ENCODE measurements around the gene BCL2L11.
A peak's percentile ranks its signal among the peaks of the same experiment; 100 is the strongest.
"Not testable (repeated sequence)": the region's sequence is repeated elsewhere in the genome, so short reads cannot be mapped to it uniquely, and the experiment has no call there.

The BCL2L11 gene, protein sequence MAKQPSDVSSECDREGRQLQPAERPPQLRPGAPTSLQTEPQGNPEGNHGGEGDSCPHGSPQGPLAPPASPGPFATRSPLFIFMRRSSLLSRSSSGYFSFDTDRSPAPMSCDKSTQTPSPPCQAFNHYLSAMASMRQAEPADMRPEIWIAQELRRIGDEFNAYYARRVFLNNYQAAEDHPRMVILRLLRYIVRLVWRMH

DNA sequence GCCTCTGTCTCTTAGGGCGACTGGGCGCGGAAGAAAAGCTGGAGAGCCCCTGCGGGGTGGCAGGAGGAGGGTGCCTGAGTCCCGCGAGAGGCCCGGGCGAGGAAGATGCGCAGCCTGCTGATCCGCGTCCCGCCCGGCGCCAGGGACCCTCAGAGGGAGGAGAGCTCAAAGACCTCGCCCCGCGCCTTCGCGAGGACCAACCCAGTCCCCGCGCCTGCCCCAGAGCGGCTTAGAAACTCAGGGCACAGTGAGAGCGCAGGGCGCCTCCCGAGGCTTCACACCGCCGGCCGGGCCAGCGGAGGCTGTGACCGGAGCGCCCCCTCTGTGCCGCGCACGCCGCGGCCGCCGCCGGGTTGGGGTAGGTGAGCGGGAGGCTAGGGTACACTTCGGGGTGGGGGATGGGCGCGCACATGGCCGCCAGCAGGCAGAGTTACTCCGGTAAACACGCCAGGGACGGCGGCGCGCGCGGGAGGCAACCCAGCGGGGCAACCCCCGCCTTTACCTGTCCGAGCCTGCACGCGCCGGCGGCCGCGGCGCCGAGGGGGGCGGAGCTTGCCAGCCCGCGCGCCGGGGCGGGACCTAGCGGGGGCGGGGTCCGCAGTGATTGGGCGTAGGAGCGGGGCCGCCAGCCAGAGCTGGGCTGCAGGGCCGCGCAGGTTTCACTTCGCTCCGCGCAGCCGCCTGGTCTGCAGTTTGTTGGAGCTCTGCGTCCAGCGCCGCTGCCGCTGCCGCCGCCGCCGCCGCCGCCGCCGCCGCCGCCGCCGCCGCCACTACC is at the start of gene BCL2L11:
BCL2L11 (plus strand) TSS at position 662 of the 775 bp plus-strand sequence. CDS start 2,832 bp downstream, outside the sequence.
- DNase-seq (ENCODE audit: extremely low read depth in 1 of 2, low read depth in 1 of 2): peak; percentile 65 to 83

DNA sequence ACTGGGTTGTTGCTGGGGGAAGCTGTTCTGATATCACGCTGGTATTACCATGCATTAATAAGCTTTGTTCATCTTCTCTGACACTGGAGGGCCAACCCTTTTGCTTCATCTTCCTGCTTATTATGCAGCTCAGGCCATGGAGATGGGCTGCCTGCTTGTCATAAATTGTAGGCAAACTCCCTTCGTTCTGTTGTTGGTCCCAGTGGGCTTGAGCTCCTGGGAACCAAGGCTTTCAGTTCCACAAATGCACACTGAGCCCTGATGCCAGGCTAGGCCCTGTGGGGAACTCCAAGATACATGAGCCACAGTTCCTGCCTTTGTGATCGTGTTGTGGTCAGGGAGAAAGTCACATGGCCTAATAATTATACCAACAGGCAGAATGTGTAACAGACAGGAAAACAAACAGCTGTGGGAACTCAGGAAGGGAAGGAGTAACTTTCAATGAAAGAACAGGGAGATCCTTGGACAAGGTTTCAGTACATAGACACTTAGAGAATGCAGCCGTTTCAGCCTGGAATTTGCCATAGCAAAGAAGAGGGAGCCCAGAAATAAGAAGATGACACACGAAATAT is 49.0 kb upstream of the BCL2L11 start:
- no peak for DNase-seq (ENCODE audit: extremely low read depth in 1 of 2, low read depth in 1 of 2)

DNA sequence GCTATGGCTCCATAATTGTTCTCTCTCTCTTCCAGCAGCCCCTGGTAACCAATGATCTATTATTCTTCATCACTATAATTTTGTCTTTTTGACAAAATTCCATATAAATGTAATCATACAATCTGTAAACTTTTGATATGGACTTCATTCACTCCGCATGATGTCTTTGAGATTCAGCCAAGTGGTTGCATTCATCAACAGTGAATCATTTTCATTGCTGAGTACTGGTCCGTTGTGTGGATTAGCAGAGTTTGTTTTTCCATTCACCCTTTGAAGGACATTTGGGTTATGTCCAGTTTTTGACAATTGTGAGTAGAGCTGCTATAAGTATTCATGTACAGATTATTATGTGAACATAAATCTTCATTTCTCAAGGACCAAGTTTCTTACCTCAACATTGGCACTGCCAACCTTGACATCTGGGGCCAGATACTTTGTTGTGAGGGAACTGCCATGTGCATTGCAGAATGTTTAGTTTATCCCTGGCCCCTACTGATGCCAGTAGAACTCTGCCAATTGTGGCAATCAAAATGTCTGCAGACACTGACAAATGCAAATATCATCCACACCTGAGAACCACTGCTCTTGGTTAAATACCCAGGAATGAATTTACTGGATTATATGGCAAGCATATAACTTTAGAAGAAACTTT is 48.4 kb upstream of the BCL2L11 start:
- DNase-seq (ENCODE audit: extremely low read depth in 1 of 2, low read depth in 1 of 2): no peak

DNA sequence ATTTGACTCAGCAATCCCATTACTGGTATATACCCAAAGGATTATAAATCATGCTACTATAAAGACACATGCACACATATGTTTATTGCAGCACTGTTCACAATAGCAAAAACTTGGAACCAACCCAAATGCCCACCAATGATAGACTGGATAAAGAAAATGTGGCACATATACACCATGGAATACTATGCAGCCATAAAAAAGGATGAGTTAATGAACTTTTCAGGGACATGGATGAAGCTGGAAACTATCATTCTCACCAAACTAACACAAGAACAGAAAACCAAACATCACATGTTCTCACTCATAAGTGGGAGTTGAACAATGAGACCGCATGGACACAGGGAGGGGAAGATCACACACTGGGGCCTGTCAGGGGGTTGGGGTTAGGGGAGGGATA is 38.1 kb upstream of the BCL2L11 start:
- not testable (repeated sequence) for DNase-seq (ENCODE audit: extremely low read depth in 1 of 2, low read depth in 1 of 2)

DNA sequence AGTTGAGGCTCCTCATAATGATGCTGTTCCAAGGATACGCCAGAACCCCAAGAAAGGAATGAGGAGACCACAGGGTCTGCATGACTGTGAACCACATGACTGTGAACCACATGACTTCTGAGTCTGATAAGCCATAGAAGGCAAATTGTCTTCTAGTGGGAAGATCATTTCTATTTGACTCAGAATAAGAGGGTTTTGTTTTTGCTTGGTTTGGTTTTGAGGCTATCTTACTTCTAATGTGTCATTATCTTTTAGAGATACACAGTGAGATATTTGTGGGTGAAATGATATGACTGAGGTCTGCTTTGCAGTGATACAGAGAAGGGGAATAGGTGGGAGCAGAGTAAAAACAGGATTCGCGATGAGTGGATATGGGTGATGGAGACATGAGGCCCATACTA is 28.9 kb upstream of the BCL2L11 start:
- no peak for DNase-seq (ENCODE audit: extremely low read depth in 1 of 2, low read depth in 1 of 2)

DNA sequence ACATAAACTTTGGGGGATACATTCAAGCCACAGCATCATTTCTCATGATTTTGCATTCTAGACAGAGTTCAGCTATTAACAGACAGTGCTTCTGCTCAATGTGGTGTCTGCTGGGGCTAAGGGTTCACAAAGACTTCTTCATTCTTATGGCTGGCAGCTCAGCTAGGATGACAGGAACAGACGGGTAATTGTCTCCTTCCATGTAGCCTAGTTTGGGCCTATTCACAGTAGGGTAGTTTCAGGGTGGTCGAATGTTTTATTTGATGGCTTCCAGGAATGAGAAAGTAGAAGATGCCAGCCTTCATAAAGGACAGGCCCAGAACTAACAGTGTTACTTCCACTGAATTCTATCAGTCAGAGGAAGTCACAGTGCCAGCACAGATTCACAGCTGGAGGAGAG is 26.0 kb upstream of the BCL2L11 start:
- DNase-seq (ENCODE audit: extremely low read depth in 1 of 2, low read depth in 1 of 2): no peak

DNA sequence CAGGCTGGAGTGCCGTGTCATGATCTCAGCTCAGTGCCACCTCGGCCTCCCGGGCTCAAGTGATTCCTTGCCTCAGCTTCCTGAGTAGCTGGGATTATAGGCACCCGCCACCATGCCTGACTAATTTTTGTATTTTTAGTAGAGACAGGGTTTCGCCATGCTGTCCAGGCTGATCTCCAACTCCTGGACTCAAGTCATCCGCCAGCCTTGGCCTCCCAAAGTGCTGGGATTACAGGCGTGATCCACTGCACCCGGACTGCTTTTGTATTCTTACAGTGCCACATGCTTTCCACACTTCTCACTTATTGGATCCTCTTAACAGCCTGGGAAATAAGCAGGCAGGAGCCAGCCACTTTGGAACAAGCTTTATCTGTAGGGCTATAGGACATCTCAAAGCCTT is 25.3 kb upstream of the BCL2L11 start:
- DNase-seq (ENCODE audit: extremely low read depth in 1 of 2, low read depth in 1 of 2): no peak

DNA sequence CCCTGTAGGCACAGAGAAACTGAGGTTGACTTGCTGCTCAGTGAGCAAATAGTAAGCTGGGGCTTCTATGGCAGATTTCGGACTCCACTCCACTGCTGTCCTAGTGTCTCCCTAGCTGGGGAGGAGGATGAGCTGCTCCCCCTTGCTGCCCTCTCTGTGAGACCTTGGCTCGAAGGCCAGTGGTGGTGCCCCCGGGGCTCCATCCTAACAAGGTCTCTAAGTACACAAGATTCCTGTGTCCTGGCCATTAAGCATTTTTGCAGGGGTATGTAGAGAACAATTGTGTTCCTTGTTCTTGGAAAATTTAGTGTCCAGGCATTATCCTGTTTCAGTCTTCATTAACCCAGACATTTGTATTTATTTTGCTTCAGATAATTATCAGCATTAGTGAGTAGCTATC is 21.3 kb upstream of the BCL2L11 start:
- DNase-seq (ENCODE audit: extremely low read depth in 1 of 2, low read depth in 1 of 2): no peak

DNA sequence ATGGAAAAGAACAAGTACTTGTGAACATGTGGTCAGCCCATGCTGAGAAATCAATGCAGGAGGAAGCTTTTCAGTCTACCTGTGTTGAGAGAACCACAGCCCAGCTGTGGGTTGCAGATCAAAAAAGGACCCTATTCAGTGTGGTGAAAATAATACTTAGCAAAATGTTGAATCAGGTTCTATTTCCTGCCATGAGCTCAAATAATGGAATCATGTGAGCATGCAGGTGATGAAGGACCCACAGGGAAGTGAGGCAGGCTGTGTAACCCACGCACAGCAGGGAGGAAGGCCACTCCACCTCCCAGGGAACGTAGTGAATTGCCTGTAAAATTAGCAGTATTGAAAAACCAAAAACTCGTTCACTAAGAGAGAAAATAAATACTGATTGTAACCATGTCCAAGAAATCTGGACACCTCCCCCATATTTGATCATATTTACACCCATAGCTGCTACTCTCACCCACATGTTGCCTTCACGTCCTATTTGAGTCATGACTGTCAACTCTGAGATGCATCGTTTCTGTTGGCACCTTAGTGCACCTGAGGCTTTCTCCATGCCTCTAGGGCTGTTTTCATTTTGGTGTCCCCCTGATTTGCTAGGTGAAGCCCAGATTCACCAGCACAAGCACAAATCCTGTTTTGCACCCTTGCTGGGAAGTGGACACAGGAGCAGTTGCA is 20.5 kb upstream of the BCL2L11 start:
- no peak for DNase-seq (ENCODE audit: extremely low read depth in 1 of 2, low read depth in 1 of 2)

DNA sequence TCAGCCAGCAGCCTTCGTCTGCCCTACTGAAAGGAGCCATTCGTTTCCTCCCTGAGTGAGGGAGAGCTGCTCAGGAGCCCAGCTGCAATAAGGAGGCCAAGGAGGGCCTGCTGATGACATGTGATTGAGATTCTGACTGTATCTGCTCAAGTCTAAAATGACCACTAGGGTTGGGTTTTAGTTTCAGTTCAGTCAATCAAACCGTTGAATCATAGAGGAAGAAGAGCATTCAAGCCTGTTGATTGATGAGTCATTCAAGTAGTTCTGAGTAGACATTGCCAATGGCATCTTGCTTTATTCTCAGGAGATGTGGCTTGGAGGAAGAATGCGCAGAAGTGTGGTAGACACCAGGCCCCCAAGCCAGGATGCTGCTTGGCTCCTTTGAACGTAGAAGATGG is 19.9 kb upstream of the BCL2L11 start:
- no peak for DNase-seq (ENCODE audit: extremely low read depth in 1 of 2, low read depth in 1 of 2)

DNA sequence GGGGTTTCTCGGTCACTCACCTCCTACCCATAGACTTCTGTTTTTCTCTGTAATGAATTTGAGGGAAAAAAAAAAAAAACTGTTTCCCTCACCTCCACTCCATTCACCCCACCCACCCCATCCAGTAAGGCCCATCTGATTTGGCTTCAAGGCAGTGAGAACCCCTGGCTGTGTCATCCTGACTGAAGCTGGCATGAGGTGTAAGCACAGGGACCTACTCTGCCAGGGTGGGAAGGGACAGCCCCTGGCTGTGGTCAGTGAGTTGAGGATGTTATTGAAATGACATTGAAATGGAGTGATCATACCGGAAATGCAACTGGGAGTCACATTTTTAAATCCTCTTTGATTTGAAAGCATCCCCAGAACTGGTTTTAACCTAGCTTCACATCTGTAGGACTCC is 19.1 kb upstream of the BCL2L11 start:
- DNase-seq (ENCODE audit: extremely low read depth in 1 of 2, low read depth in 1 of 2): no peak

DNA sequence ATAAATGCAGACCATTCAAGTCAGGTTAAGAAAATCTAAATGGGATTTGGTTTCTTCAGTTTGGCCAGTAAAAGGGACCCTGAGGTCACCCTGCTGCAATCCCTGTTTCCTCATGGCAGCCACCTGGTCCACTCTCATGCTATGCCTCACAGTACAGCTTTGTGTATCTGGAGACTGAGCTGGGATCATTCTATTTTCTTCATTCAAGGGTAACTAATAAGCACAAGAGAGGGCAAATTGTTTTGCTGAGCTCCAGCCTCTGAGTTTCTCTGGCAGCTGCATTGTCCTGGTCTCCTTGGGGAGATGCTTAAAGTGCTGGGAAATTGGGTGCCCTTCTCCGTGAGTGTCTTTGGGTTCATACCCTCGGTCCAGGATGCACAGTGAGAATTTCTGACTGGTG is 18.5 kb upstream of the BCL2L11 start:
- no peak for DNase-seq (ENCODE audit: extremely low read depth in 1 of 2, low read depth in 1 of 2)

DNA sequence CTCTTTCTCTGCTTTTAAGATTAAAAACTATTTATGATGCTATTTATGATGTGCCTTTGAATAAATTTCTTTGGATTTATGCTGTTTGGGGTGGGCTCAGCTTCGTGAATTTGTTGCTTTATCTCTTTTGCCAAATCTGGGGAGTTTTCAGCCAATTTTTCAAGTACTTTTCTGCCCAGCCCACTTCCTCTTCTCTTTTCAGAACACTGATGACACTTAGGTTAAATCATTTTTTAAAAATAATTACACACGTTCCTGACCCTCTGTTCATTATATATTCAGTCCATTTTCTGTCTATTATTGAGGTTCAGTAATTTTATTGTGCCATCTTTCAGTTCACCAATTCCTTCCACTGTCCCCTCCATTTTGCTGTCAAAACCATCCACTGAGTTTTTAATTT is 14.8 kb upstream of the BCL2L11 start:
- no peak for DNase-seq (ENCODE audit: extremely low read depth in 1 of 2, low read depth in 1 of 2)

DNA sequence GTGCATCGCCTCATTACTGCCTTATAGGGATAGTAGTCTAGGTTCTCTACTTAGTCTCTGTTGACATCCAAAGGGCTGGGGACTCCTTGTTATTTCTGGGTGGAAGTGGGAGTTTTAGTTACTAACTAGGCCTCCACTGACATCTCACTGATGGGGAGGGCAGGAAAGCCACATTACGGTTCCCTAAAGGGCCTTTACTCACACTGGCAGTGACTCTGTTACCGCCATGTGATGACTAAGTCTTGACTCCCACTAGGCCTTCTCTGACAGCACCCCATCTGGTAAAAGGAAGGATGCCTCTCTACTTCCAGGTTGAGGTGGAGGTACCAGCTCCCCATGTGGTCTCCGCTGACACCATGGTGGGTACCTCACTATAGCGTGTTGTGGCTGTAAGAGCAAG is 14.0 kb upstream of the BCL2L11 start:
- no peak for DNase-seq (ENCODE audit: extremely low read depth in 1 of 2, low read depth in 1 of 2)

DNA sequence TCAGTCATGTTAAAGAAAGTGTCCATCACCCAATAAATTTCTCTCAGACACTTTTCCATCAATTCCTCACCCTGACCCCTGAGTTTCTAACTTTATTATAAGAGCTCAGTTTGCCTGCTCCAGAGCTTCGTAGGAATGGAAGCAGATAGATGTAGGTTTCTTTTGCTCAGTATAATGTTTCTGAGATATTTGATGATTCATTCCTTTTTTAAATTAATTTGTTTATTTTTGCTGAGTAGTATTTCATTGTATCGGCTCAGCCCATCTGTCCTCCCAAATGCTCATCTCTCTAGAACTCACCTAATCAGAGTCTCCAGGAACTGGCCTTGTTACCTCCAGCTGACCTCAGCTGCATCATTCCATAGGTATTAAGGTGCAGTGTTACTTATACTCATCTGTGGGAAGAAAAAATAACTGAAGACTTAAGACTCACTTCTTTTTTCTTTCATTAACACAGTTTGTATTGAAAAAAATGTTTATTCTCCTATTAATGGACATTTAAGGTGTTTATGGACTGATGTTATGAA is 11.9 kb upstream of the BCL2L11 start:
- DNase-seq (ENCODE audit: extremely low read depth in 1 of 2, low read depth in 1 of 2): no peak

DNA sequence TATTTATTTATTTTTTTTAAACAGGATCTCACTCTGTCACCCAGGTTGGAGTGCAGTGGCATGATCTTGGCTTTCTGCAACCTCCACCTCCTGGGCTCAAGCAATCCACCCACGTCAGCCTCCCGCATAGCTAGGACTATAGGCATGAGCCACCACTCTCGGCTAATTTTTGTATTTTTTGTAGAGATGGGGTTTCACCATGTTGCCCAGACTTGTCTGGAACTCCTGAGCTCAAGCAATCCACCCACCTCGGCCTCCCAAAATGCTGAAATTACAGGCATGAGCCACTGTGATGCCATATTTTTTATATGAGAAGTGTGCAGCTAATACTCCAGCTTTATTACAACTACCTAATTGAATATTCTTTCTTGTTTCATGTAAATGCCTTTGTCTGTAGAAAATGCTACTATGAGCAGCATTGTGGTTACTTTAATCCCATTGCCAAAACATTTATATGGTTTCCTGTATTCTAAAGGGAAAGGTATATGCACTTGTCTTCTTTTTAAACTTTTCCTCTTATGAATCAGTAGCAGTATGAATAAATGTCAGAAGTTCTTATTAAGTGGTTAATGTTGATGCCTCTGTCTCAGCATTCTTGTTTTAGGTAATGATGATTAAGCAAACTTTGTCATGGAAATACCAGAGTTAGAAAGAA is 9.5 kb upstream of the BCL2L11 start:
- no peak for DNase-seq (ENCODE audit: extremely low read depth in 1 of 2, low read depth in 1 of 2)

DNA sequence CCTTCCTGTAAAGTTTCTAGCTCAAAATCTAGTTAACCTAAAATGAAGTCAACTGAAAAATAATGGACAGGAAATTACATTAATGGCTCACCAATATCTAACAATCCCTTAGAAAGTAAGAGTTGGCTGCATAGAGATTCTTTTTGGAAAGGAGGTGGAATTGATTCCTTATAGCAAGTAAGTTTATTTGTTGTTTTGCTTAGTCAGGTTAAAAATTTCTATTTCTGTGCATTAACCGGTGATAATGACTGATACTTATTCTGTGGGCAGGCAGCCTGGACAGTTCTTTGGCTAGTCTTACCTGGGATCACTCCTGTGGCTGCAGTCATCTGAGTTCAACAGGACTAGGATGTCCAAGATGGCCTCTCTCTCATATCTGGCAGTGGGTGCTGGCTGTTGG is 6.9 kb upstream of the BCL2L11 start:
- no peak for DNase-seq (ENCODE audit: extremely low read depth in 1 of 2, low read depth in 1 of 2)

DNA sequence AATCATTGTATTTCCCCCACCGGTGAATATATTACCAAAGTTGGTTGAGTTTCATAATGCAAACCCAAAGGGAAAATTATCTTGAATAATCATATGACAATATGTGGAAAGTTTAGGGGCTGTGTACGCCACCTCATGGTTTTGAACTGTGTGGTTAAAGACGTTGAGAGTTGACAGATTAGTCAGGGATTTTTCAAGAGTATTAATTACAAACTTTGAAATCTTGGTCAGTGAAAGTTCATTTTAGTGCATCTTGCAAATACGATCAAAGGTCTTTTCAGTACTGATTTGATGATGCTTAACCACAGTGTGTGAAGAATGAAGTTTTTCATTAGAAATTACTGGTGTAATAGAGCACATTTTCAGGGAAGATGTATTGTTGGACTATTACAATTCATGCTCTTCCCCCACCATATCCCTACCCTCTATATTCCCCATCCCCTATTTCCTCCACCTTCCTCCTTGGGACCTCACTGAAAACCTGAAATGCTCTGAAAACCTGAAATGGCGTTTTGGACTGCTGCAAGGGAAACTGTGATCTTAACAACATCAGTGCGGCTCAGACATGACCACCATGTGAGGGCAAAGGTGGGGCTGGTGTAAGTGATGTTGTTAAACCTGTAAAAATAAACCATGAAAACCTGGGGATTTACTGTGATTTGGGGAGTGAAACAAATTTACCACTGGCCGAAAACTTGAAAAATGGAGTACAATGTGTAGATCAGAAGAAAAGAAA is 4.5 kb upstream of the BCL2L11 start:
- no peak for DNase-seq (ENCODE audit: extremely low read depth in 1 of 2, low read depth in 1 of 2)

DNA sequence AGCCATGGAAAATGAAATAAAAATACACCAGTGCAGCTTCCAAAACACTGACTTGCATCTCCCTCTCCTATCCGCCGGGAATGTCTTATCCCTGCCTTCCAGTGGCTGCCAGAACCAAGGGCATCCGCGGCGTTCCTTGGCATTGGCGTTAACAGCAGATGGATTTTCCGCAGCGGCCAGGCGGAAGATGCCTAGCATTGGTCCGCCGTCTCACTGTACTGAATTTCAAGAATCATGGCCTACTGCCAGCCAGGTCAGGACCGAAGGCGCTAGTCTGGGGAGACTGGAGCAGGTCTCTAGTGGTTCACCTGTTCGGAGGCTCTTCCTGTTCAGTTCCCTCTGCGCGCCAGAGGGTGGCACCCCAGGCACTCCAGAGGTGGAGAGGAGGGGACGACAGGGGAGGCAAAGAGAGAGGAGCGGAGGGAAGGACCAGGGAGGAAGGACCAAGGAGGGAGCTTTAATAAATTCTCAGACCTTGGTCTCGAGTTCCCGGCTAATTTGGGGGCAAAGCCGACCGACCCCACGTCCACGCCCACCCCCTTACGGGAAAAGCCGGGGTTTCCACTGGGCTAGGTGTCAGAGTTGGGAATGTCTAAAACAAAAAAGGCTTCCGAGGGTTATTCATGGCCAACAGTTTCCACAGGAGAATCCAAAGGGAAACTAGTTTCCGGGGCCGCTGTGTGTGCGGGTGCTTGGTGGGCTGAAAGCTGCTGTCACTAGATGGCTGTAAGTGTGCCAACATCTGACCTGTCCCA is 3.7 kb upstream of the BCL2L11 start:
- DNase-seq (ENCODE audit: extremely low read depth in 1 of 2, low read depth in 1 of 2): no peak
